Vagina (tissue), 2 donors: ENCODE results near the gene DKC1. TPM values are rescaled to one million over a fixed set of nuclear protein-coding genes. Genes with fewer than 3 reads are reported as not detected.

Experiments
- DNase-seq, 2 donors: peaks; one replicate each; pipeline ENCODE4 v3.0.0-alpha.2; 2017; ENCODE audit errors: extremely low spot score in 2 of 2
- H3K27ac ChIP-seq: fragments of 200-600 bp; sonication (generic); one replicate; pipeline ENCODE4 v1.5.1; 2019
- H3K27me3 ChIP-seq: fragments of 200-600 bp; sonication (generic); one replicate; pipeline ENCODE4 v1.5.1; 2019
- H3K36me3 ChIP-seq, 2 donors: fragments of 200-600 bp; sonication (generic); one replicate each; pipeline ENCODE4 v1.5.1; 2017 to 2019
- H3K4me1 ChIP-seq: fragments of 200-600 bp; sonication (generic); one replicate; pipeline ENCODE4 v1.5.1; 2019
- H3K4me3 ChIP-seq, 2 donors: fragments of 200-600 bp; sonication (generic); 1 replicate in 1 of 2; 2 replicates in 1 of 2; pipeline ENCODE4 v1.5.1; 2016 to 2019
- H3K9me3 ChIP-seq: fragments of 200-600 bp; sonication (generic); one replicate; pipeline ENCODE4 v1.5.1; 2019
- POLR2A ChIP-seq, 2 donors: fragments of 450-650 bp; IDR thresholded peaks; one replicate each; pipeline ENCODE4 v1.6.1; 2017; ENCODE audit warnings: antibody characterized with exemption in 2 of 2, mild to moderate bottlenecking in 2 of 2, moderate library complexity in 2 of 2
- POLR2AphosphoS5 ChIP-seq, 2 donors: sonication (generic); formaldehyde crosslinking; IDR thresholded peaks; one replicate each; pipeline ENCODE4 v1.9.0; 2017; ENCODE audit warnings: antibody characterized with exemption in 2 of 2, mild to moderate bottlenecking in 2 of 2, low read depth in 1 of 2; ENCODE audit not compliant: insufficient read depth in 1 of 2
- intact Hi-C: fragments of 100-400 bp; cut with DNase I; formaldehyde crosslinking; loops from one replicate; pipeline ENCODE4 v1.15.1; 2023
- total RNA-seq: library from RNA; depleted of rRNA; stranded (reverse); fragments of >200 nt; gene quantifications from one replicate; pipeline ENCODE4 v1.2.3, GENCODE V29; 2016
- TF ChIP-seq, protein P1 (sequence below), 3 experiments: fragments of 450-650 bp in 2 of 3; fragments of 200-600 bp in 1 of 3; sonication (generic) in 1 of 3; IDR thresholded peaks; one replicate each; pipeline ENCODE4 v1.5.1; 2017 to 2019; ENCODE audit warnings: antibody characterized with exemption in 3 of 3, mild to moderate bottlenecking in 2 of 3, moderate library complexity in 2 of 3

Gene DKC1
- total RNA-seq, 1 donor from 2014 or later = 22.8 TPM

DNA sequence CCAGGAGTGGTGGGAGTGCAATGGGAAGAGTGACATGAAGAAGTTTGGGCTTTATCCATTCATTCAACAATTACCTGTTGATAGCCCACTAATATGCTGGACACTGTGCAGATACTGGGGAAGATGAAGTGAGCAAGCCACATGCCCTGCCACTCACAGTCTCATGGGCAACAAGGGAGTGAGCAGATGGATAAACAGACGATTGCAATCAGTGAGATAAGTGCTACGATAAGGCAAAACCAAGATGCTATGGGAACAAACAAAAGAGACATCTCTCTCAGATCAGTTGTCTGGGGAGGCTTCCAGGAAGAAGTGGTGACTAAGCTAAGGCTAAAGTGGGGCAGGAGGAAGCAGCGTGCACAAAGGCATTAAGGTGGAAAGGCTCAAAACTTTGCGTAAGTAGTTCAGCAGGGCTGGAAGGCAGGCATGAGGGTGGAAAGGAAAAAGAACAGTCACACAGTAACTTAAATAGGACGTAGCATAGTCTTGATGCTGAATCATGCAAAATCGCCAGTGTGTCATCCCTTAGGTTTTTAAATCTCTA is 43.5 kb upstream of the DKC1 start:
- no peaks in the 10 kb centered on the region for H3K36me3 ChIP-seq
- intact Hi-C loops = no loop called here
- no peaks in the 10 kb centered on the region for H3K4me1 ChIP-seq
- no peak overlapping the region for H3K27ac ChIP-seq
- H3K4me3 ChIP-seq = no peak overlapping the region
- TF ChIP-seq, protein P1, sequence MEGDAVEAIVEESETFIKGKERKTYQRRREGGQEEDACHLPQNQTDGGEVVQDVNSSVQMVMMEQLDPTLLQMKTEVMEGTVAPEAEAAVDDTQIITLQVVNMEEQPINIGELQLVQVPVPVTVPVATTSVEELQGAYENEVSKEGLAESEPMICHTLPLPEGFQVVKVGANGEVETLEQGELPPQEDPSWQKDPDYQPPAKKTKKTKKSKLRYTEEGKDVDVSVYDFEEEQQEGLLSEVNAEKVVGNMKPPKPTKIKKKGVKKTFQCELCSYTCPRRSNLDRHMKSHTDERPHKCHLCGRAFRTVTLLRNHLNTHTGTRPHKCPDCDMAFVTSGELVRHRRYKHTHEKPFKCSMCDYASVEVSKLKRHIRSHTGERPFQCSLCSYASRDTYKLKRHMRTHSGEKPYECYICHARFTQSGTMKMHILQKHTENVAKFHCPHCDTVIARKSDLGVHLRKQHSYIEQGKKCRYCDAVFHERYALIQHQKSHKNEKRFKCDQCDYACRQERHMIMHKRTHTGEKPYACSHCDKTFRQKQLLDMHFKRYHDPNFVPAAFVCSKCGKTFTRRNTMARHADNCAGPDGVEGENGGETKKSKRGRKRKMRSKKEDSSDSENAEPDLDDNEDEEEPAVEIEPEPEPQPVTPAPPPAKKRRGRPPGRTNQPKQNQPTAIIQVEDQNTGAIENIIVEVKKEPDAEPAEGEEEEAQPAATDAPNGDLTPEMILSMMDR (IDR thresholded peaks at IDR 0.05) = no peak
- TF ChIP-seq POLR2A (IDR thresholded peaks at IDR 0.05) (no peak), POLR2AphosphoS5 (IDR thresholded peaks at IDR 0.05; ENCODE audit: insufficient read depth in 1 of 2, low read depth in 1 of 2) (no peak)
- DNase-seq = no peak
- H3K27me3 ChIP-seq = no peaks in the 10 kb centered on the region
- H3K9me3 ChIP-seq = peaks cover 6% of the 10 kb centered on the region

DNA sequence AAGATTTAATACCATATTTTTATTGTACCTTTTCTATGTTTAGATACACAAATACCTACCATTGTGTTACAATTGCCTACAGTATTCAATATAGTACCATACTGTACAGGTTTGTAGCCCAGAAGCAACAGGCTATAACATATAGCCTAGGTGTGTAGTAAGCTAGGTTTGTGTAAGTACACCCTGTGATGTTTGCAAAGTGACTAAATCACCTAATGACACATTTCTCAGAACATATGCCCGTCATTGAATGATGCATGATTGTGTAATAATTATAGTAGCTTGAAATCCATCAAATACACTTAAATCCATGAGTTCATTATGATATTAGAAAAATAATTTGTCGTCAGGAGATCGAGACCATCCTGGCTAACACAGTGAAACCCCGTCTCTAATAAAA is 42.6 kb upstream of the DKC1 start:
- Histone ChIP-seq H3K4me3 (no peak overlapping the region), H3K9me3 (peaks cover 6% of the 10 kb centered on the region), H3K4me1 (no peaks in the 10 kb centered on the region), H3K27ac (no peak overlapping the region), H3K36me3 (no peaks in the 10 kb centered on the region), H3K27me3 (no peaks in the 10 kb centered on the region)
- TF ChIP-seq, protein P1 (IDR thresholded peaks at IDR 0.05) = no peak
- TF ChIP-seq POLR2AphosphoS5 (IDR thresholded peaks at IDR 0.05; ENCODE audit: insufficient read depth in 1 of 2, low read depth in 1 of 2) (no peak), POLR2A (IDR thresholded peaks at IDR 0.05) (no peak)
- DNase-seq = no peak
- intact Hi-C loops = no loop called here

DNA sequence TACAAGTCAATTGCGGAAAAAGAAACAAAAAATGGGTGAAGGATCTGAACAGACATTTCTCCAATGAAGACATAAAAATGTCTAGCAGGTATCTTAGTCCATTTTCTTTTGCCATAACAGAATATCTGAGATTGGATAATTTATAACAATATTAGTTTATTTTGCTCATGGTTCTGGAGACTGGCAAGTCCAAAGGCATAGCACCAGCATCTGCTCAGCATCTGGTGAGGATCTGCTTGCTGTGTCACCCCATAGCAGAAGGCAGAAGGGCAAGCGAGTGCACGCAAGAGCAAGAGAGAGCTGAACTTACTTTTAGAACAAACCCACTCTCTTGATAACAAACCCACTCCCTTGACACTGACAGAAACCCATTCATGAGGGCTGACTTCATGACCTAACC is 41.5 kb upstream of the DKC1 start:
- DNase-seq = no peak
- no peaks in the 10 kb centered on the region for H3K4me1 ChIP-seq
- H3K36me3 ChIP-seq = no peaks in the 10 kb centered on the region
- H3K27me3 ChIP-seq = no peaks in the 10 kb centered on the region
- H3K9me3 ChIP-seq = peaks cover 6% of the 10 kb centered on the region
- no peak overlapping the region for H3K4me3 ChIP-seq
- intact Hi-C loops = no loop called here
- TF ChIP-seq POLR2AphosphoS5 (IDR thresholded peaks at IDR 0.05; ENCODE audit: insufficient read depth in 1 of 2, low read depth in 1 of 2) = no peak
- no peak for TF ChIP-seq POLR2A (IDR thresholded peaks at IDR 0.05)
- TF ChIP-seq, protein P1 (IDR thresholded peaks at IDR 0.05) = no peak
- no peak overlapping the region for H3K27ac ChIP-seq

DNA sequence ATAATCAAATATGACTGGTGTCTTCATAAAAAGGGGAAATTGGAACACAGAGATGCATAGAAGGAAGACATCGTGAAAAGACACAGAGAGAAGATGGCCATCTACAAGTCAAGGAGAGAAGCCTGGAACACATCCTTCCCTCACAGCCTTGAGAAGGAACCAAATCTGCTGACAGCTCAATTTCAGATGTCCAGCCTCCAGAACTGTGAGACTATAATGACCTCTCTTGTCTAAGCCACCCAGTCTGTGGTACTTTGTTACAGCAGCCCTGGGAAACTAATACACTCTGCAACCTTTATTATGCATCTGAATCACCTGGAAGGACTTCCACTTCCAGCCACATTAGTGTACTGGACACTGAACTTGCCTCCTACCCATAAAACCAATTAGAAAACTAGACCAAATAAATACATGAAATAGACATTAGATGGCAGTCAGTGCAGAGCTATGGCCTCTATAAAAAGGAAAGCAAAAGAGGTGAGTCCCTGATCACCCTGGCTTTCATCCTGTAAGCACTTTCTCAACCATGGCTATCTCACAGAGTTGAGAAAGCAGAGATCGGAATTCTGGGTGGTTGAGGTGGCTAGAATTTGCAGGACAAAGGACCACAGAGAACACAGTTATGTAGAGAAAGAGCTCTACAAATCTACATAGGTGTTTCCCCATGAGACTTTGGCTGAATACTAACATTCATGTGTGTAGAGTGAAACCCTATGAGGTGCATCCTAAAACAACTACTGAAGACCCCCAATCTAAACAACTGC is 37.5 kb upstream of the DKC1 start:
- intact Hi-C loops = no loop called here
- DNase-seq = no peak
- Histone ChIP-seq H3K4me1 (peaks cover 20% of the 10 kb centered on the region), H3K9me3 (peaks cover 6% of the 10 kb centered on the region), H3K27ac (no peak overlapping the region), H3K36me3 (no peaks in the 10 kb centered on the region), H3K4me3 (no peak overlapping the region), H3K27me3 (no peaks in the 10 kb centered on the region)
- TF ChIP-seq, protein P1 (IDR thresholded peaks at IDR 0.05) = no peak
- TF ChIP-seq POLR2AphosphoS5 (IDR thresholded peaks at IDR 0.05; ENCODE audit: insufficient read depth in 1 of 2, low read depth in 1 of 2) = no peak
- no peak for TF ChIP-seq POLR2A (IDR thresholded peaks at IDR 0.05)

DNA sequence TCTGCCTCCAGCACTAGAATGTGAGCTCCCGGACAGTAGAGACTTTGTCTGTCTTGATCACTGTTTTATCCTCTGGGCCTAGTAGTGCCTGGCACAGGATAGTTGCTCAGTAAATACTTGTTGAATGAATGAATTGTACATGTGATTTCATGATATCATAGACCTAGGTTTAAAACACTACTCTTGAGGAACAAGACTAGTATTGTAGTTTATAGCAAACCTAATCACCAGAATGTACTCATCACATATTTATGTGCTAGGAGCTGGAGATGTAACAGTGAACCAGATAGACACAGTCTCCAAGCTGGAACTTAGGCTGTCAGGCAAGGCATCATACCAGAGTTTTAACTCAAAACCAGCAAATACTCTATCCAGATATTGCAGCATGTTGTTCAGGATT is 35.2 kb upstream of the DKC1 start:
- no peak overlapping the region for H3K4me3 ChIP-seq
- no peaks in the 10 kb centered on the region for H3K27me3 ChIP-seq
- H3K27ac ChIP-seq = no peak overlapping the region
- H3K36me3 ChIP-seq = no peaks in the 10 kb centered on the region
- peaks cover 25% of the 10 kb centered on the region for H3K4me1 ChIP-seq
- TF ChIP-seq POLR2A (IDR thresholded peaks at IDR 0.05) (no peak), POLR2AphosphoS5 (IDR thresholded peaks at IDR 0.05; ENCODE audit: insufficient read depth in 1 of 2, low read depth in 1 of 2) (no peak)
- TF ChIP-seq, protein P1 (IDR thresholded peaks at IDR 0.05) = no peak
- H3K9me3 ChIP-seq = no peaks in the 10 kb centered on the region
- DNase-seq = no peak
- intact Hi-C loops = no loop called here
